GM23338 (cell line): ENCODE measurements around the gene MAGEB3. TPM values are rescaled to one million over a fixed set of nuclear protein-coding genes. Genes with fewer than 3 reads are reported as not detected.

Experiments
- ATAC-seq: fragments of 200-7000 bp; cut with Tn5 transposase; 3 replicates; pipeline ENCODE4 v1.9.1; 2020
- DNase-seq: peaks from one replicate; pipeline ENCODE4 v3.0.0-alpha.2; 2015; ENCODE audit warnings: low spot score
- H2AFZ ChIP-seq: fragments of 200-600 bp; sonication (generic); 2 replicates; pipeline ENCODE4 v1.8.0; 2016; ENCODE audit warnings: antibody characterized with exemption, mild to moderate bottlenecking, moderate library complexity
- H3F3A ChIP-seq: fragments of 200-600 bp; sonication (generic); replicated peaks from 2 replicates; pipeline ENCODE4 v1.8.0; 2017; ENCODE audit warnings: antibody characterized with exemption, mixed run types, low read depth
- H3K27ac ChIP-seq: fragments of 200-600 bp; sonication (generic); 2 replicates; pipeline ENCODE4 v1.6.1; 2016; ENCODE audit warnings: low read depth
- H3K27me3 ChIP-seq: fragments of 200-600 bp; sonication (generic); 2 replicates; pipeline ENCODE4 v1.8.0; 2016; ENCODE audit warnings: mild to moderate bottlenecking, mixed run types, moderate library complexity; ENCODE audit not compliant: insufficient read depth
- H3K36me3 ChIP-seq: fragments of 200-600 bp; sonication (generic); 2 replicates; pipeline ENCODE4 v1.8.0; 2016; ENCODE audit warnings: mild to moderate bottlenecking; ENCODE audit not compliant: insufficient read depth
- H3K4me1 ChIP-seq: fragments of 200-600 bp; sonication (generic); 2 replicates; pipeline ENCODE4 v1.8.0; 2016; ENCODE audit warnings: mild to moderate bottlenecking, moderate library complexity; ENCODE audit not compliant: insufficient read depth
- H3K4me2 ChIP-seq: fragments of 200-600 bp; sonication (generic); 2 replicates; pipeline ENCODE4 v1.7.1; 2017; ENCODE audit warnings: mixed run types
- H3K4me3 ChIP-seq: fragments of 200-600 bp; sonication (generic); 2 replicates; pipeline ENCODE4 v1.6.1; 2016; ENCODE audit warnings: mixed run types
- H3K79me2 ChIP-seq: fragments of 200-600 bp; sonication (generic); replicated peaks from 2 replicates; pipeline ENCODE4 v1.8.0; 2017; ENCODE audit warnings: mild to moderate bottlenecking; ENCODE audit not compliant: insufficient read depth
- H3K9me2 ChIP-seq: fragments of 200-600 bp; sonication (generic); 2 replicates; pipeline ENCODE4 v1.8.0; 2017; ENCODE audit not compliant: insufficient read depth
- H4K20me1 ChIP-seq: fragments of 200-600 bp; sonication (generic); replicated peaks from 2 replicates; pipeline ENCODE4 v1.8.0; 2017; ENCODE audit warnings: mild to moderate bottlenecking; ENCODE audit not compliant: insufficient read depth
- H3K27ac Mint-ChIP-seq: 2 replicates; pipeline ENCODE4 v1.8.0; 2020; ENCODE audit warnings: inconsistent platforms, mild to moderate bottlenecking, moderate library complexity, mixed read lengths
- H3K27me3 Mint-ChIP-seq: 3 replicates; pipeline ENCODE4 v1.8.0; 2022; ENCODE audit warnings: low read depth, mild to moderate bottlenecking, moderate library complexity, mixed read lengths, inconsistent platforms; ENCODE audit not compliant: insufficient read depth, poor library complexity
- H3K36me3 Mint-ChIP-seq: 3 replicates; pipeline ENCODE4 v1.8.0; 2021; ENCODE audit warnings: low read depth, mild to moderate bottlenecking, inconsistent platforms, moderate library complexity, mixed read lengths
- H3K4me1 Mint-ChIP-seq: 3 replicates; pipeline ENCODE4 v1.8.0; 2020; ENCODE audit warnings: mild to moderate bottlenecking, inconsistent platforms, mixed read lengths
- H3K4me3 Mint-ChIP-seq: 3 replicates; pipeline ENCODE4 v1.8.0; 2021; ENCODE audit warnings: moderate library complexity, mild to moderate bottlenecking, inconsistent platforms, mixed read lengths
- H3K9me3 Mint-ChIP-seq: 3 replicates; pipeline ENCODE4 v1.8.0; 2020; ENCODE audit warnings: moderate library complexity, mild to moderate bottlenecking, inconsistent platforms, mixed read lengths
- CREB1 ChIP-seq: fragments of 250-450 bp; sonication (Bioruptor Pico); IDR thresholded peaks from 2 replicates; pipeline ENCODE4 v1.5.0; 2020; ENCODE audit warnings: low read depth, mild to moderate bottlenecking, moderate library complexity
- EZH2 ChIP-seq: fragments of 200-600 bp; sonication (generic); IDR thresholded peaks from one replicate; pipeline ENCODE4 v1.8.0; 2017; ENCODE audit warnings: antibody characterized with exemption, mild to moderate bottlenecking, low read depth; ENCODE audit not compliant: unreplicated experiment
- JUNB ChIP-seq: IDR thresholded peaks from one replicate; pipeline ENCODE4 v1.6.1; 2016; ENCODE audit warnings: antibody characterized with exemption; ENCODE audit not compliant: unreplicated experiment
- NANOG ChIP-seq: IDR thresholded peaks from 2 replicates; pipeline ENCODE4 v1.6.1; 2016; ENCODE audit warnings: antibody characterized with exemption, borderline replicate concordance
- POLR2AphosphoS5 ChIP-seq: IDR thresholded peaks from 2 replicates; pipeline ENCODE4 v1.6.1; 2016; ENCODE audit warnings: antibody characterized with exemption, low read depth
- STAT1 ChIP-seq: IDR thresholded peaks from one replicate; pipeline ENCODE4 v1.6.1; 2016; ENCODE audit warnings: antibody characterized with exemption; ENCODE audit not compliant: unreplicated experiment
- ZNF114 ChIP-seq: fragments of 250-450 bp; sonication (Bioruptor Pico); IDR thresholded peaks from 2 replicates; pipeline ENCODE4 v1.5.0; 2020; ENCODE audit warnings: mild to moderate bottlenecking, moderate library complexity
- ZNF331 ChIP-seq: fragments of 250-450 bp; sonication (Bioruptor Pico); IDR thresholded peaks from 2 replicates; pipeline ENCODE4 v1.5.0; 2020; ENCODE audit warnings: low read depth, mild to moderate bottlenecking, moderate library complexity
- polyA plus RNA-seq: library from polyadenylated mRNA; unstranded; fragments of >200 nt; fragmentation: Nextera tagmentation; extraction: Ambion mirVana; gene quantifications from 2 replicates; pipeline ENCODE4 v1.2.1, GENCODE V29; 2016
- total RNA-seq: library from RNA; depleted of rRNA; stranded (reverse); fragments of >200 nt; shearing (Covaris generic); gene quantifications from 2 replicates; pipeline ENCODE4 v1.2.3, GENCODE V29; 2014
- TF ChIP-seq, protein P1 (sequence below), 2 experiments: fragments of 200-600 bp in 1 of 2; sonication (generic) in 1 of 2; conservative IDR thresholded peaks; 2 replicates each; pipeline versions ENCODE4 v1.5.1 to v1.6.1; 2016 to 2017; ENCODE audit warnings: antibody characterized with exemption in 2 of 2, low read depth in 2 of 2, mild to moderate bottlenecking in 2 of 2, moderate library complexity in 1 of 2
- TF ChIP-seq, protein P2 (sequence below): fragments of 250-450 bp; sonication (Bioruptor Pico); IDR thresholded peaks from 2 replicates; pipeline ENCODE4 v1.5.0; 2020; ENCODE audit warnings: mild to moderate bottlenecking, moderate library complexity

The MAGEB3 gene
- total and polyA plus RNA-seq, 2 experiments from 2014 or later, result not detected

DNA sequence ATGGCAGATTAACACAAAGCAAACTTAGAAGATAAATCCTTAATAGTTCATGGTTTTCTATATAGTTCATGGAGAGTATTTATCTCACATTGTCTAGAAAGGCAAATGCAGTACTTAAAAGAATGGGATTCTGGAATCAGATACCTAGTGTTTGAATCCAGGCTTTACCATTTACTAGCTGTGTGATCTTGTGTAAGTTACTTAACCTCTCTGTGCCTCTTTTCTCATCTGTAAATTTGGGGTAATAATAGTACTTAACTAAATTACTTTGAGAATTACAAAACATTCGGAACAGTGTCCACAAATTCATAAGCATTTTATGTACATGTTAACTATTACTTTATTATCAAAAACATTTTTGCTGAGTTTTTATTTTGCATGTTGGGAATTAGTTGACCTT, 32.3 kb downstream of the MAGEB3 start:
- H3K4me1 ChIP-seq, result no peaks in the 10 kb centered on the region
- H3F3A ChIP-seq, result no peaks in the 10 kb centered on the region
- Mint-ChIP-seq H3K27ac (no peak overlapping the region), H3K36me3 (no peaks in the 10 kb centered on the region; the same call in 2 of the 3 replicates), H3K4me3 (no peak overlapping the region), H3K9me3 (peaks cover 4% of the 10 kb centered on the region; the same call in 2 of the 3 replicates), H3K27me3 (no peaks in the 10 kb centered on the region), H3K4me1 (no peaks in the 10 kb centered on the region)
- no peak overlapping the region for H3K27ac ChIP-seq
- H3K79me2 ChIP-seq, result no peaks in the 10 kb centered on the region
- H4K20me1 ChIP-seq, result no peaks in the 10 kb centered on the region
- H3K4me2 ChIP-seq, result no peak overlapping the region
- DNase-seq (no peak), ATAC-seq (no peak)
- H3K36me3 ChIP-seq, result no peaks in the 10 kb centered on the region
- TF ChIP-seq NANOG, result no peak
- TF ChIP-seq EZH2, result no peak
- no peak for TF ChIP-seq JUNB
- no peak for TF ChIP-seq POLR2AphosphoS5
- no peak for TF ChIP-seq CREB1 (CRISPR knock-in tag)
- TF ChIP-seq ZNF331 (CRISPR knock-in tag), result no peak
- no peak for TF ChIP-seq STAT1
- TF ChIP-seq ZNF114 (CRISPR knock-in tag), result no peak
- TF ChIP-seq, protein P1, sequence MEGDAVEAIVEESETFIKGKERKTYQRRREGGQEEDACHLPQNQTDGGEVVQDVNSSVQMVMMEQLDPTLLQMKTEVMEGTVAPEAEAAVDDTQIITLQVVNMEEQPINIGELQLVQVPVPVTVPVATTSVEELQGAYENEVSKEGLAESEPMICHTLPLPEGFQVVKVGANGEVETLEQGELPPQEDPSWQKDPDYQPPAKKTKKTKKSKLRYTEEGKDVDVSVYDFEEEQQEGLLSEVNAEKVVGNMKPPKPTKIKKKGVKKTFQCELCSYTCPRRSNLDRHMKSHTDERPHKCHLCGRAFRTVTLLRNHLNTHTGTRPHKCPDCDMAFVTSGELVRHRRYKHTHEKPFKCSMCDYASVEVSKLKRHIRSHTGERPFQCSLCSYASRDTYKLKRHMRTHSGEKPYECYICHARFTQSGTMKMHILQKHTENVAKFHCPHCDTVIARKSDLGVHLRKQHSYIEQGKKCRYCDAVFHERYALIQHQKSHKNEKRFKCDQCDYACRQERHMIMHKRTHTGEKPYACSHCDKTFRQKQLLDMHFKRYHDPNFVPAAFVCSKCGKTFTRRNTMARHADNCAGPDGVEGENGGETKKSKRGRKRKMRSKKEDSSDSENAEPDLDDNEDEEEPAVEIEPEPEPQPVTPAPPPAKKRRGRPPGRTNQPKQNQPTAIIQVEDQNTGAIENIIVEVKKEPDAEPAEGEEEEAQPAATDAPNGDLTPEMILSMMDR (conservative IDR thresholded peaks at IDR 0.05; ENCODE audit: low read depth in 2 of 2), result no peak
- TF ChIP-seq, protein P2, sequence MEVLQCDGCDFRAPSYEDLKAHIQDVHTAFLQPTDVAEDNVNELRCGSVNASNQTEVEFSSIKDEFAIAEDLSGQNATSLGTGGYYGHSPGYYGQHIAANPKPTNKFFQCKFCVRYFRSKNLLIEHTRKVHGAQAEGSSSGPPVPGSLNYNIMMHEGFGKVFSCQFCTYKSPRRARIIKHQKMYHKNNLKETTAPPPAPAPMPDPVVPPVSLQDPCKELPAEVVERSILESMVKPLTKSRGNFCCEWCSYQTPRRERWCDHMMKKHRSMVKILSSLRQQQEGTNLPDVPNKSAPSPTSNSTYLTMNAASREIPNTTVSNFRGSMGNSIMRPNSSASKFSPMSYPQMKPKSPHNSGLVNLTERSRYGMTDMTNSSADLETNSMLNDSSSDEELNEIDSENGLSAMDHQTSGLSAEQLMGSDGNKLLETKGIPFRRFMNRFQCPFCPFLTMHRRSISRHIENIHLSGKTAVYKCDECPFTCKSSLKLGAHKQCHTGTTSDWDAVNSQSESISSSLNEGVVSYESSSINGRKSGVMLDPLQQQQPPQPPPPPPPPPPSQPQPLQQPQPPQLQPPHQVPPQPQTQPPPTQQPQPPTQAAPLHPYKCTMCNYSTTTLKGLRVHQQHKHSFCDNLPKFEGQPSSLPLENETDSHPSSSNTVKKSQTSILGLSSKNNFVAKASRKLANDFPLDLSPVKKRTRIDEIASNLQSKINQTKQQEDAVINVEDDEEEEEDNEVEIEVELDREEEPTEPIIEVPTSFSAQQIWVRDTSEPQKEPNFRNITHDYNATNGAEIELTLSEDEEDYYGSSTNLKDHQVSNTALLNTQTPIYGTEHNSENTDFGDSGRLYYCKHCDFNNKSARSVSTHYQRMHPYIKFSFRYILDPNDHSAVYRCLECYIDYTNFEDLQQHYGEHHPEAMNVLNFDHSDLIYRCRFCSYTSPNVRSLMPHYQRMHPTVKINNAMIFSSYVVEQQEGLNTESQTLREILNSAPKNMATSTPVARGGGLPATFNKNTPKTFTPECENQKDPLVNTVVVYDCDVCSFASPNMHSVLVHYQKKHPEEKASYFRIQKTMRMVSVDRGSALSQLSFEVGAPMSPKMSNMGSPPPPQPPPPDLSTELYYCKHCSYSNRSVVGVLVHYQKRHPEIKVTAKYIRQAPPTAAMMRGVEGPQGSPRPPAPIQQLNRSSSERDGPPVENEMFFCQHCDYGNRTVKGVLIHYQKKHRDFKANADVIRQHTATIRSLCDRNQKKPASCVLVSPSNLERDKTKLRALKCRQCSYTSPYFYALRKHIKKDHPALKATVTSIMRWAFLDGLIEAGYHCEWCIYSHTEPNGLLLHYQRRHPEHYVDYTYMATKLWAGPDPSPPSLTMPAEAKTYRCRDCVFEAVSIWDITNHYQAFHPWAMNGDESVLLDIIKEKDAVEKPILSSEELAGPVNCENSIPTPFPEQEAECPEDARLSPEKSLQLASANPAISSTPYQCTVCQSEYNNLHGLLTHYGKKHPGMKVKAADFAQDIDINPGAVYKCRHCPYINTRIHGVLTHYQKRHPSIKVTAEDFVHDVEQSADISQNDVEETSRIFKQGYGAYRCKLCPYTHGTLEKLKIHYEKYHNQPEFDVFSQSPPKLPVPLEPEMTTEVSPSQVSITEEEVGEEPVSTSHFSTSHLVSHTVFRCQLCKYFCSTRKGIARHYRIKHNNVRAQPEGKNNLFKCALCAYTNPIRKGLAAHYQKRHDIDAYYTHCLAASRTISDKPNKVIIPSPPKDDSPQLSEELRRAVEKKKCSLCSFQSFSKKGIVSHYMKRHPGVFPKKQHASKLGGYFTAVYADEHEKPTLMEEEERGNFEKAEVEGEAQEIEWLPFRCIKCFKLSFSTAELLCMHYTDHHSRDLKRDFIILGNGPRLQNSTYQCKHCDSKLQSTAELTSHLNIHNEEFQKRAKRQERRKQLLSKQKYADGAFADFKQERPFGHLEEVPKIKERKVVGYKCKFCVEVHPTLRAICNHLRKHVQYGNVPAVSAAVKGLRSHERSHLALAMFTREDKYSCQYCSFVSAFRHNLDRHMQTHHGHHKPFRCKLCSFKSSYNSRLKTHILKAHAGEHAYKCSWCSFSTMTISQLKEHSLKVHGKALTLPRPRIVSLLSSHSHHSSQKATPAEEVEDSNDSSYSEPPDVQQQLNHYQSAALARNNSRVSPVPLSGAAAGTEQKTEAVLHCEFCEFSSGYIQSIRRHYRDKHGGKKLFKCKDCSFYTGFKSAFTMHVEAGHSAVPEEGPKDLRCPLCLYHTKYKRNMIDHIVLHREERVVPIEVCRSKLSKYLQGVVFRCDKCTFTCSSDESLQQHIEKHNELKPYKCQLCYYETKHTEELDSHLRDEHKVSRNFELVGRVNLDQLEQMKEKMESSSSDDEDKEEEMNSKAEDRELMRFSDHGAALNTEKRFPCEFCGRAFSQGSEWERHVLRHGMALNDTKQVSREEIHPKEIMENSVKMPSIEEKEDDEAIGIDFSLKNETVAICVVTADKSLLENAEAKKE (CRISPR knock-in tag), result no peak
- H3K27me3 ChIP-seq, result no peaks in the 10 kb centered on the region
- H2AFZ ChIP-seq, result no peak overlapping the region
- H3K9me2 ChIP-seq, result no peaks in the 10 kb centered on the region
- no peak overlapping the region for H3K4me3 ChIP-seq
